GM18502 (cell line): ENCODE measurements around the gene CDK1.

Source experiments
- ATAC-seq: cut with Tn5 transposase; IDR thresholded peaks from one replicate; pipeline ENCODE4 v1.9.1; 2021; ENCODE audit warnings: mild to moderate bottlenecking; ENCODE audit not compliant: unreplicated experiment, poor library complexity

Gene CDK1

DNA sequence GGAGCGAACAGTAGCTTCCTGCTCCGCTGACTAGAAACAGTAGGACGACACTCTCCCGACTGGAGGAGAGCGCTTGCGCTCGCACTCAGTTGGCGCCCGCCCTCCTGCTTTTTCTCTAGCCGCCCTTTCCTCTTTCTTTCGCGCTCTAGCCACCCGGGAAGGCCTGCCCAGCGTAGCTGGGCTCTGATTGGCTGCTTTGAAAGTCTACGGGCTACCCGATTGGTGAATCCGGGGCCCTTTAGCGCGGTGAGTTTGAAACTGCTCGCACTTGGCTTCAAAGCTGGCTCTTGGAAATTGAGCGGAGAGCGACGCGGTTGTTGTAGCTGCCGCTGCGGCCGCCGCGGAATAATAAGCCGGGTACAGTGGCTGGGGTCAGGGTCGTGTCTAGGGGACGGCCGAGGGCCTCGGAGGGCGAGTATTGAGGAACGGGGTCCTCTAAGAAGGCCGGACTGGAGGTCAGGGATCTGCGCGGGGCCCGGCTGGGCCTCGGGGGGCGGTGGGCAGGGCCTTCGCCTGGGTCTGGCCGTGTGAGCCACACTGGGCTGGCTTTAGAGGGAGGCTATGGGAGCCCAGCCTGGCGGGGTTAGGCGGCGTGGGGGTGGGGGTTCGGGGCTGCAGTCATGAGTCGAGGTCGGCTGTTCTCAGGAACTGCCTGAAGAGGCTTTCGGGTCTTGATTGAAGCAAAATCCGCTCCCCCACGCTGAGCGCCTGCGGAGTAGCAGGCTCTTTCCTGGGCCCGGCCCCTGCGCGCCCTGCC, at the start of gene CDK1:
Gene CDK1, plus strand, starts transcription at position 265 of the 757 bp plus-strand sequence. CDS start 1,688 bp downstream, outside the sequence.
- peak; percentile 95 for ATAC-seq

GRCh38 chr10:60729106-60729505, 49.2 kb upstream of the CDK1 start:
- ATAC-seq = no peak

DNA sequence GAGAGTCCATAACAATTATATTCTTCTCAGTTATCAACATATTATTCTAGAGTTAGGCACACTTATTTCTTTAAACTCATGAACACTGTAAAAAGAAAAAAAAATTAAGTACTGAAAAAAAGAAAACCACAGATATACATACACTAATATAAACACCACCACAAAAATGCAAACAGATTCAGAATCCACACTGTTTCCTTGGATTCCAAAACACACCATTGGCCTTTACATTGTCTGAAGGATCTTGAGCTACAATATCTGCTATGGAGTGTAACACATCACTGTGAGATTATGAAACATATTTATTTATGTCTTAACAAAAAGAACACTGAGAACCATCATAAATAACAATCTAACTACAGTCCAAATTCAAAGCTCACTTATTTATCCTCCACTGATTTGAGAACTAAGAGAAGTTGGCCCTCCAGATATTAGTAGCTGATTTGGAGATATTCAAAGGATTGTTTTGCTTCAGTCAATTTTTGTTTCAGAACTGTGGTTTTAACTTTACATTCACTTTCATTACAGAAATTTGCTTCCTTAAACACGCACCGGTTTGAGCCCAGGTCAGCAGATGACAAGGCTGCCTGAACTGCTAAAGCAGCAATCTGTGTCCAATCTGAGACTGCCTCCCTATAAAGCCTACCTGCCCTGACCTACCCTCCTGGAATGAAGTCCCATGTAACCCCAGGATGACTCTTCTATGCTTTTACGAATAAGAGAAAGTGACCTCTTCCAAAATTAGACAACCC, 47.0 kb upstream of the CDK1 start:
- peak; percentile 86 for ATAC-seq

GRCh38 chr10:60732198-60732806, 46.0 kb upstream of the CDK1 start:
- ATAC-seq = peak; percentile 22

GRCh38 chr10:60732807-60733516, 45.3 kb upstream of the CDK1 start:
- ATAC-seq = peak; percentile 61

GRCh38 chr10:60733517-60733822, 44.8 kb upstream of the CDK1 start:
- no peak for ATAC-seq

DNA sequence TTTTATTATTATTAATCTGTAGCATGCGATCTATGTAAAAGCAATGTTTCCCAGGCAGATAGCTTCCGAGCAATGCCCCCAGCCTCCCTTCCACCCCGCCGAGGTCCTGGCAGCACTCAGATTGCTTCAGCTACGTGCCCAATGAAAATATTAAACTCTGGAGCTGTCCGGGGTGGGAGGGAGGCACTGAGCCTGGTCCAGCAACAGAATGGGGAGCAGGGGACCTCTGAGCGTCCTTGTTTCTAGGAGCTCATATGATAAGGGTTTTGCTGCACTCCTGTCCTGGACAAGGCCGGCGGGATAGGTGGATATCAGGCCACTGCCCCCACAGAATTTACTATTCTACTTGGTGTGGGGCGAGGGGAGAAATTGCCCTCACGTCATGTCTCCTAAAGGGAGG, 44.5 kb upstream of the CDK1 start:
- no peak for ATAC-seq

- ATAC-seq = no peak
Observed at GRCh38 chr10:60734226-60734625, 44.1 kb upstream of the CDK1 start.

GRCh38 chr10:60735244-60735643, 43.0 kb upstream of the CDK1 start:
- ATAC-seq = no peak

DNA sequence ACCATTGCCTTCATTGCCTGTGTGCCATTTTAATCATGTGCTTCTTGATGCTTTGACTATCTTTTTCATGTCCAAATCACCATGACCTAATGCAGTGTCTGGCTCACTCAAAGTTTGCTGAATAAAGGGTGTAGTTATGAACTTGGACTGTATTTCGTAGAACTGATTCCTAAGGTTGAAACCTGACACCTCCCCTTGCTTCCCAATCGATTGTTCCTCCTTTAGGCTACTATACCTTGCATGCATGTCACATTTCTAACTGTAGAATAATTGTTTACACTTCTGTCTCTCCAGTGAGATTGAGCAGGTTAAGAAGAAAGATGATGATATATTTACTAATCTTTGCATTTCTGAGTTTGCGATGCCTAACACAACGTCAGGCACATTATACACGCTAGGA, 41.0 kb upstream of the CDK1 start:
- ATAC-seq = no peak

- ATAC-seq = no peak
Observed at GRCh38 chr10:60739558-60739957, 38.7 kb upstream of the CDK1 start.

DNA sequence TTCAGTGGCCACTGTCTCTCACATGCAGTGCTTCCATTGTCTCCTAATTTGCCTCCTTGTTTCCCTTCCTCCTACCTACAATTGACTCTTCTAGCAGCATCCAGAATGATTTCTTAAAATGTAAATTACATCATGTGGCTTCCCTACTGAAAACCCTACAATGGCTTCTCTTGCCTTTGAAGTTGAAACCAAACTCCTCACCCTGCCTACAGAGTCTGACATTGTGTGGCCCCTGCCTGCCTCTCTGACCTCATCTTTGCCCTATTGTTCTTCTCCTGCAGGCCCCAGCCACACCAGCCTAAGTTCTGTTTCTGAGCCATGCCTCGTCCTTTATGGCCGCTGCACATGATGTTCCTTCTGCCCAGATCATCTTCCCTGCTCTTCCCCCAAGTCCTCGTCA, 35.8 kb upstream of the CDK1 start:
- no peak for ATAC-seq

- ATAC-seq = no peak
Observed at GRCh38 chr10:60747817-60748469, 30.3 kb upstream of the CDK1 start.

DNA sequence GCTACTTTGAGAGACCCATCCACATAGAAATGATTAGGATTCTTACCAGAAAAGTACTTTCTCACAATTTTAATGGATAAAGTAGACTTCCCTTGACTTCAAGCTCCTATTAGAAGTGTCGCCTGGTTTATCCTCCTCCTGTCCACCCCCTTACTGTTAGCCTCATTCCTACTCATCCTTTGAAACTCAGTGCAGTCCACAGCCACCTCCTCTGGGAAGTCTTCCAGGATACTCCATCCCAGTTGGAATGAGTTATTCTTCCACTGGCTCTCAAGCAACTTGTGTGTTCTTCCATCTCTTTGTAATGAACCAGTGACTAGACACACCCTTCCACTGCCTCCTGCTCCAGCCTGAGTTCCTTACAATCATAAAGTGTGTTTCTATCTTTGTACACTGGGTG, 25.1 kb upstream of the CDK1 start:
- no peak for ATAC-seq

- ATAC-seq = no peak
Observed at GRCh38 chr10:60753817-60754216, 24.5 kb upstream of the CDK1 start.

DNA sequence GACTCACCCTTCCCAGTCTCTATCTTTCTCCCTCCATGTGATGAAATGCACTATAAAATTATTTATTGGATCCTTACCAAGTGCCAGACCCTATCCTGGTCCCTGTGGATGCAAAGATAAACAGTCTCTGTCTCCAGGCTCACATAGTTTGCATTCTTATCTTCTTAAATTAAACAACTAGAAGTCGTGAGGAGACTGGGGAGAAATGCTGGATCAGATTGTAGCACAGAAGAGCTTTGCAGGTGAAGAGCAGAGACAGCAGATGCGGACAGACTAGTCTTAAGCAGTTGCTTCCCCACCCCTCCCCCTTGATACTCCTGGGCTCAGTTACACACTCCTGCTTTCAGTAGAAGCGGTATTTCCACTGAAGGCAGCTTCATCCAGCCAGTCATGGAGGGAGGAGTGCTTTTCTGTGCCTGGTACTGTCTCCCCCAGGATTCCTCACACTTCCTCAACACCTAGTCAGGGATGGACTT, 20.8 kb upstream of the CDK1 start:
- ATAC-seq = no peak

DNA sequence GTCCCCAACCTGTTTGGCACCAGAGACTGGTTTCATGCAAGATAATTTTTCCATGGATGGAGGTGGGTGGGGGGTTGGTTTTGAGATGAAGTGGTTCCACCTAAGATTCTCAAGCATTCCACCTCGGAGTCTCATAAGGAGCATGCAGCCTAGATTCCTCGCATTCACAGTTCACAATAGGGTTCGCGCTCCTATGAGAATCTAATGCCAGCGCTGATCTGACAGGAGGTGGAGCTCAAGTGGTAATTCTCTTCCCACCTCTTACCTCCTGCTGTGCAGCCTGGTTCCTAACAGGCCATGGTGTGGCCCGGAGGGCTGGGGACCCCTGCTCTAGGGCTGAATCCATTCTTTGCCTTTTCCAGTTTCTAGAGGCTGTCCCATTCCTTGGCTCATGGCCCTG, 19.1 kb upstream of the CDK1 start:
- no peak for ATAC-seq

GRCh38 chr10:60760711-60761210, 17.5 kb upstream of the CDK1 start:
- ATAC-seq = no peak

- no peak for ATAC-seq
Observed at GRCh38 chr10:60762554-60762953, 15.7 kb upstream of the CDK1 start.

DNA sequence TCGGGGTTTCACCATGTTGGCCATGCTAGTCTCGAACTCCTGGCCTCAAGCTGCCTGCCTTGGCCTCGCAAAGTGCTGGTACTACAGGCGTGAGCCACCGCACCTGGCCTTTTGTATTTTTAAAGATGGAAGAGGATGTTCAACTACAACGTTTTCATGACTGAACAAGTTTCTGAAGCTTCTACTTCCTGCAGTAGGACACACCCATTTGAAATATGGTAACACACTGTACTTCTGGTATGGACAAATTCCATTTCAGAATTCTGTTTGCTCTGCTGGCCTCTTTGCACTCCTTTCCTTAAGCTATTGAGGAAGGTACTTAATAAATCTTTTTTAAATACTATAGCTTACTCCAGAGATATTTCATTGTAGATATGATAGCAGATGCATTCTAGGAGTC, 10.9 kb upstream of the CDK1 start:
- no peak for ATAC-seq
